Sigmoid colon (tissue), 7 donors: Measurements from ENCODE around the gene ULK2. TPM values are rescaled to one million over a fixed set of nuclear protein-coding genes. Genes with fewer than 3 reads are reported as not detected.

ENCODE experiments used
- DNase-seq: peaks from one replicate; pipeline ENCODE4 v3.0.0-alpha.2; 2019
- H3K27ac ChIP-seq, 4 donors: fragments of 200-600 bp; sonication (generic); one replicate each; pipeline ENCODE4 v1.5.1; 2016 to 2019; ENCODE audit warnings: mild to moderate bottlenecking in 1 of 4
- H3K27me3 ChIP-seq, 3 donors: fragments of 200-600 bp; sonication (generic); one replicate each; pipeline ENCODE4 v1.5.1; 2019; ENCODE audit warnings: mild to moderate bottlenecking in 1 of 3
- H3K36me3 ChIP-seq, 4 donors: fragments of 200-600 bp; sonication (generic); one replicate each; pipeline ENCODE4 v1.5.1; 2016 to 2019
- H3K4me1 ChIP-seq, 4 donors: fragments of 200-600 bp; sonication (generic); one replicate each; pipeline ENCODE4 v1.5.1; 2017 to 2019
- H3K4me3 ChIP-seq, 4 donors: fragments of 200-600 bp; sonication (generic); one replicate each; pipeline ENCODE4 v1.5.1; 2017 to 2019; ENCODE audit warnings: mild to moderate bottlenecking in 2 of 4, moderate library complexity in 1 of 4
- H3K9me3 ChIP-seq, 4 donors: fragments of 200-600 bp in 3 of 4; sonication (generic) in 3 of 4; one replicate each; pipeline versions ENCODE4 v1.5.1 to v1.6.1; 2013 to 2019
- CTCF ChIP-seq, 4 experiments: fragments of 450-650 bp in 3 of 4; fragments of 200-600 bp in 1 of 4; IDR thresholded peaks; one replicate each; pipeline ENCODE4 v1.5.1; 2016 to 2019; ENCODE audit warnings: antibody characterized with exemption in 4 of 4, mild to moderate bottlenecking in 3 of 4, moderate library complexity in 2 of 4
- EP300 ChIP-seq, 4 donors: sonication (generic); formaldehyde crosslinking; IDR thresholded peaks; one replicate each; pipeline ENCODE4 v1.6.1; 2017; ENCODE audit warnings: antibody characterized with exemption in 4 of 4
- POLR2A ChIP-seq, 2 donors: fragments of 450-650 bp; IDR thresholded peaks; one replicate each; pipeline ENCODE4 v1.6.1; 2016; ENCODE audit warnings: antibody characterized with exemption in 2 of 2, mild to moderate bottlenecking in 2 of 2, moderate library complexity in 2 of 2
- POLR2AphosphoS5 ChIP-seq, 4 donors: sonication (generic); formaldehyde crosslinking; IDR thresholded peaks; one replicate each; pipeline ENCODE4 v1.6.1; 2017; ENCODE audit warnings: antibody characterized with exemption in 4 of 4
- WGBS, 2 donors: extraction: QIAGEN DNeasy Blood & Tissue Kit; methylation state at CpG; one replicate each; pipeline ENCODE4 v1.1.7; 2013; 5-methylcytosine and 5-hydroxymethylcytosine counted together
- intact Hi-C: fragments of 100-400 bp; cut with DNase I; formaldehyde crosslinking; loops from one replicate; pipeline ENCODE4 v1.15.1; 2023
- polyA plus RNA-seq, 3 donors: library from polyadenylated mRNA; stranded (reverse); fragments of 200-250 nt; gene quantifications; one replicate each; pipeline ENCODE4 v1.2.3, GENCODE V29; 2013
- total RNA-seq, 4 donors: library from RNA; depleted of rRNA; stranded (reverse); fragments of >200 nt; gene quantifications; one replicate each; pipeline ENCODE4 v1.1.0, GENCODE V29; 2016
- donor health status: healthy with polysubstance abuse.
- donor health status: Bipolar disorder and iron deficiency.
- donor health status: healthy.

Gene ULK2
- total RNA-seq (10 to 100 TPM; 27.0 to 31.3 (median 28.2) TPM), polyA plus RNA-seq (1 to 10 TPM; 2.5 to 5.4 (median 4.6) TPM)

GRCh38 chr17:19867329-19868078 is at the start of gene ULK2:
Gene ULK2, minus strand, starts transcription at chr17:19867936. Its CDS starts 519 bp downstream, at chr17:19867417.
- WGBS, 2 donors = 1% methylated on average over 111 of the region's 111 CpGs
- Histone ChIP-seq H3K27me3 (no peaks in the 10 kb centered on the region), H3K4me3 (peak within 1 kb of the TSS; percentile 81 to 98 (median 92)), H3K36me3 (peaks cover 0 to 10% (median 2%) of the 10 kb centered on the region in 4 donors), H3K9me3 (no peaks in the 10 kb centered on the region), H3K27ac (peak within 1 kb of the TSS; percentile 87 to 89 (median 89)), H3K4me1 (peaks cover 0 to 23% (median 11%) of the 10 kb centered on the region in 4 donors)
- intact Hi-C loops = loop anchor here (1.0 to 10.0 kb wide), 2 partner anchors 110 to 247 kb away; partner anchors contain the start of gene AKAP10
- no peak for TF ChIP-seq EP300 (IDR thresholded peaks at IDR 0.05)
- TF ChIP-seq CTCF (IDR thresholded peaks at IDR 0.05) = no peak
- TF ChIP-seq POLR2AphosphoS5 (IDR thresholded peaks at IDR 0.05) = peak; percentile 62 to 88 (median 80)
- peak; percentile 80 for DNase-seq

- no peak overlapping the region for H3K27ac ChIP-seq
- H3K27me3 ChIP-seq = no peaks in the 10 kb centered on the region
- intact Hi-C loops = no loop called here
- no peaks in the 10 kb centered on the region for H3K4me1 ChIP-seq
- H3K9me3 ChIP-seq = no peaks in the 10 kb centered on the region
- no peak for DNase-seq
- H3K36me3 ChIP-seq = peaks cover 8 to 87% (median 28%) of the 10 kb centered on the region in 4 donors
- no peak overlapping the region for H3K4me3 ChIP-seq
- TF ChIP-seq POLR2AphosphoS5 (IDR thresholded peaks at IDR 0.05) (no peak), POLR2A (IDR thresholded peaks at IDR 0.05) (no peak), CTCF (IDR thresholded peaks at IDR 0.05) (no peak), EP300 (IDR thresholded peaks at IDR 0.05) (no peak)
- 78 to 94% methylated on average over 2 of the region's 2 CpGs for whole genome bisulfite sequencing, 2 donors
Observed at GRCh38 chr17:19915245-19915978, 47.7 kb upstream of the ULK2 start.

- DNase-seq = no peak
- 94 to 96% methylated on average over 2 of the region's 2 CpGs for WGBS, 2 donors
- no peaks in the 10 kb centered on the region for H3K9me3 ChIP-seq
- no peaks in the 10 kb centered on the region for H3K4me1 ChIP-seq
- TF ChIP-seq POLR2A (IDR thresholded peaks at IDR 0.05) (no peak), POLR2AphosphoS5 (IDR thresholded peaks at IDR 0.05) (no peak), CTCF (IDR thresholded peaks at IDR 0.05) (no peak), EP300 (IDR thresholded peaks at IDR 0.05) (no peak)
- H3K27ac ChIP-seq = no peak overlapping the region
- no peaks in the 10 kb centered on the region for H3K27me3 ChIP-seq
- H3K4me3 ChIP-seq = no peak overlapping the region
- intact Hi-C loops = no loop called here
- H3K36me3 ChIP-seq = peaks cover 10 to 84% (median 42%) of the 10 kb centered on the region in 4 donors
Observed at GRCh38 chr17:19911033-19911432, 43.3 kb upstream of the ULK2 start.

GRCh38 chr17:19909139-19909538 is 41.4 kb upstream of the ULK2 start:
- H3K4me3 ChIP-seq = no peak overlapping the region
- H3K27me3 ChIP-seq = no peaks in the 10 kb centered on the region
- H3K27ac ChIP-seq = no peak overlapping the region
- intact Hi-C loops = no loop called here
- no peak for DNase-seq
- H3K9me3 ChIP-seq = no peaks in the 10 kb centered on the region
- no peak for TF ChIP-seq EP300 (IDR thresholded peaks at IDR 0.05)
- no peak for TF ChIP-seq POLR2A (IDR thresholded peaks at IDR 0.05)
- no peak for TF ChIP-seq CTCF (IDR thresholded peaks at IDR 0.05)
- no peak for TF ChIP-seq POLR2AphosphoS5 (IDR thresholded peaks at IDR 0.05)
- H3K4me1 ChIP-seq = peaks cover 0 to 7% (median 2%) of the 10 kb centered on the region in 4 donors
- WGBS, 2 donors = 68 to 89% methylated on average over 6 of the region's 6 CpGs
- H3K36me3 ChIP-seq = peaks cover 18 to 84% (median 39%) of the 10 kb centered on the region in 4 donors
